ENCODE measurements around the gene DNAJC15. TPM values are rescaled to one million over a fixed set of nuclear protein-coding genes. Genes with fewer than 3 reads are reported as not detected.

DNAJC15 gene
- total and polyA plus RNA-seq, 2 of the 4 experiments (the other 2 are of a cell fraction) = 7.0 to 22.0 TPM

- intact Hi-C loops (cut with micrococcal nuclease) = no loop called here
- no CpG with 5 or more reads among the region's 7 CpGs for WGBS, 2 experiments (ENCODE audit: extremely low coverage in 2 of 2, insufficient read length in 1 of 2)
Measured at GRCh38 chr13:43111559-43112400, 88.4 kb downstream of the DNAJC15 start.

More at GRCh38 chr13:43111559-43112400, 88.4 kb downstream of the DNAJC15 start:
- CTCF ChIA-PET = interaction anchor here (0.6 to 1.2 kb wide), 3 partner anchors 66 to 179 kb away, joined by 3 read pairs; no protein-coding TSS in a partner anchor
- Histone ChIP-seq H2BK120ac (ENCODE audit: low read depth, low read length) (no peak overlapping the region), H3K9me1 (ENCODE audit: insufficient read depth, low read length) (peaks cover 3% of the 10 kb centered on the region; the same call in 1 of the 2 replicates), H3K27me3 (ENCODE audit: control insufficient read depth, insufficient read depth, low read length) (no peaks in the 10 kb centered on the region), H2BK5ac (ENCODE audit: low read depth, low read length, poor library complexity, severe bottlenecking) (no peak overlapping the region), H3K14ac (replicated peaks; ENCODE audit: low read depth, low read length) (no peak overlapping the region; the same call in 1 of the 2 replicates), H3K27ac (ENCODE audit: insufficient read depth, low read length) (no peak overlapping the region), H2AFZ (replicated peaks; ENCODE audit: low read length, poor library complexity) (no peak overlapping the region), H3K23ac (ENCODE audit: low read depth, low read length) (no peak overlapping the region), H2BK15ac (ENCODE audit: low read depth, low read length) (no peak overlapping the region), H3K4me1 (ENCODE audit: control insufficient read depth, insufficient read depth, low read length) (peaks cover 7% of the 10 kb centered on the region), H4K5ac (ENCODE audit: low read depth, low read length) (no peak overlapping the region), H2AK9ac (replicated peaks; ENCODE audit: low read depth, low read length, poor library complexity) (no peak overlapping the region), H2AK5ac (ENCODE audit: low read depth, low read length) (no peak overlapping the region), H3K4me3 (ENCODE audit: insufficient read depth, low read depth, low read length) (no peak overlapping the region), H3K79me1 (ENCODE audit: low read depth in 1 of 2, low read length in 2 of 2) (no peaks in the 10 kb centered on the region), H3K36me3 (ENCODE audit: control insufficient read depth, insufficient read depth, low read length) (no peaks in the 10 kb centered on the region), H4K8ac (ENCODE audit: low read depth in 2 of 2, low read length in 2 of 2) (no peak overlapping the region), H3K9ac (ENCODE audit: low read depth, low read length) (no peak overlapping the region), H3K4me2 (ENCODE audit: low read depth, low read length) (no peak overlapping the region), H3K18ac (ENCODE audit: low read depth, low read length) (no peak overlapping the region), H4K20me1 (ENCODE audit: insufficient read depth, low read length) (no peaks in the 10 kb centered on the region; the same call in 1 of the 2 replicates), H3K56ac (ENCODE audit: extremely low read depth, insufficient read depth, low read length) (no peak overlapping the region), H4K91ac (ENCODE audit: insufficient read depth, low read depth, low read length) (no peak overlapping the region), H3K9me3 (ENCODE audit: control insufficient read depth, insufficient read depth, low read length) (no peaks in the 10 kb centered on the region), H3K4ac (ENCODE audit: low read depth, low read length) (no peak overlapping the region), H2BK20ac (ENCODE audit: low read depth, low read length) (no peak overlapping the region)
- no TSS peak for BruUV-seq (replicated peaks)
- ATAC-seq (ENCODE audit: low read depth) (no peak), DNase-seq (no peak)
- in situ Hi-C loops (cut with MboI; ENCODE audit: low sequenced_read_pairs) (no loop called here), dilution Hi-C loops (cut with HindIII; ENCODE audit: low sequenced_read_pairs, unreplicated experiment) (no loop called here)
- TF ChIP-seq POLR2A (IDR thresholded peaks at IDR 0.05; ENCODE audit: low read depth, low read length) = no peak
- no peak for TF ChIP-seq BHLHE40 (IDR thresholded peaks at IDR 0.05; ENCODE audit: low read depth, low read length)
- no peak for TF ChIP-seq ELK1 (IDR thresholded peaks at IDR 0.05; ENCODE audit: borderline replicate concordance, low read depth, low read length)
- POLR2A ChIA-PET (ENCODE audit: unreplicated experiment) = no interaction called here
